ENCODE data around the gene CEP95.
"Not testable (repeated sequence)": the region's sequence is repeated elsewhere in the genome, so short reads cannot be mapped to it uniquely, and the experiment has no call there.

Gene CEP95

DNA sequence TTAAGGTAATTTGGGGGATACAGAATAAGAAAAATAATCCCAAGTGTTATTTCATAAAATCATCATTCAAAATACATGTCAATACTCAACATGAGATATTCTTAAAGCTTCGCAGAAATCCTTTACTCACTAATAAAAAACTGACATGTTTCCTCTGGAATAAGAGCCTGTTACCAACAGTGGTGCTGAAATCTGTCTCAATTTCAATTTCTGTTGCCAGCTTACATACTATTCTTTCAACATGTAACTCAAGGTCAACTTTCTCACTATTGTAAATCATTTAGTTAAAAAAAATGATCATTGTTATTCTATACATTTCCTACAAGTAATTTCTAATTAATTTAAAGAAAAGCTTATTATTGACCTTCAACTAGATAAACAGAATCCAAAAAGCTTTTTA lies 67.9 kb downstream of the CEP95 start:
- FAIRE-seq (no peak), DNase-seq (ENCODE audit: insufficient read length, low spot score) (no peak)
- TF ChIP-seq POLR2A (IDR thresholded peaks at IDR 0.05; ENCODE audit: low read depth, low read length) = no peak
- TF ChIP-seq PAX5 (IDR thresholded peaks at IDR 0.05; ENCODE audit: insufficient read depth, low read length, severe bottlenecking) = no peak
- TF ChIP-seq TAF1 (IDR thresholded peaks at IDR 0.05; ENCODE audit: low read depth, low read length) = no peak
- TF ChIP-seq SPI1 (IDR thresholded peaks at IDR 0.05; ENCODE audit: low read depth, low read length) = no peak
- no peak for TF ChIP-seq POU2F2 (IDR thresholded peaks at IDR 0.05; ENCODE audit: low read depth, low read length)

DNA sequence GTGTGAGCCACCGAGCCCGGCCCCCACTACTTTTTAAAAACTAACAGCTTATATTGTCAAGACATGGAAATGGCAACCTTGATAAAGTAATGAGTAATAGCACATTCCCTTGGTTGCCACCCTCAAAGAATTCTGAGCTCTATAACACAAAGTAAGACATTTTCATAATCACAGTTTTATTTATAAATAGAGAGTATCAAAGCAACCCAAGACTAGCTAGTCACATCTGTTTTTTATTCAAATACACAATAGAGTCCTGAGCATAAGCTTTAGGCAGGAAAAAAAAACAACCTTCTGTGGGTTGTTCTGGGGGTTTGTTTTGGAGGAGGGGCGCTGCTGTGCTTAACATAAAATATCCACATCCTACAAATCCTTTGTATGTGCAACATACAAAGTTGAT lies 68.7 kb downstream of the CEP95 start:
- TF ChIP-seq SPI1 (IDR thresholded peaks at IDR 0.05; ENCODE audit: low read depth, low read length) = no peak
- TF ChIP-seq POLR2AphosphoS5 (IDR thresholded peaks at IDR 0.05; ENCODE audit: low read depth, low read length) = no peak
- TF ChIP-seq PAX5 (IDR thresholded peaks at IDR 0.05; ENCODE audit: insufficient read depth, low read length, severe bottlenecking) = no peak
- TF ChIP-seq TAF1 (IDR thresholded peaks at IDR 0.05; ENCODE audit: low read depth, low read length) = no peak
- no peak for TF ChIP-seq POLR2A (IDR thresholded peaks at IDR 0.05; ENCODE audit: low read depth, low read length)
- no peak for TF ChIP-seq POU2F2 (IDR thresholded peaks at IDR 0.05; ENCODE audit: low read depth, low read length)
- FAIRE-seq (no peak), DNase-seq (ENCODE audit: insufficient read length, low spot score) (no peak)

DNA sequence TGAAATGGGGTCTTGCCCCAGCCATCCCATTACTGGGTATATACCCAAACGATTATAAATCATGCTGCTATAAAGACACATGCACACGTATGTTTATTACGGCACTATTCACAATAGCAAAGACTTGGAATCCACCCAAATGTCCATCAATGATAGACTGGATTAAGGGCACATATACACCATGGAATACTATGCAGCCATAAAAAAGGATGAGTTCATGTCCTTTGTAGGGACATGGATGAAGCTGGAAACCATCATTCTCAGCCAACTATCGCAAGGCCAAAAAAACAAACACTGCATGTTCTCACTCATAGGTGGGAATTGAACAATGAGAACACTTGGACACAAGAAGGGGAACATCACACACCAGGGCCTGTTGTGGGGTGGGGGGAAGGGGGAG lies 70.2 kb downstream of the CEP95 start:
- not testable (repeated sequence) for FAIRE-seq; DNase-seq (ENCODE audit: insufficient read length, low spot score)

DNA sequence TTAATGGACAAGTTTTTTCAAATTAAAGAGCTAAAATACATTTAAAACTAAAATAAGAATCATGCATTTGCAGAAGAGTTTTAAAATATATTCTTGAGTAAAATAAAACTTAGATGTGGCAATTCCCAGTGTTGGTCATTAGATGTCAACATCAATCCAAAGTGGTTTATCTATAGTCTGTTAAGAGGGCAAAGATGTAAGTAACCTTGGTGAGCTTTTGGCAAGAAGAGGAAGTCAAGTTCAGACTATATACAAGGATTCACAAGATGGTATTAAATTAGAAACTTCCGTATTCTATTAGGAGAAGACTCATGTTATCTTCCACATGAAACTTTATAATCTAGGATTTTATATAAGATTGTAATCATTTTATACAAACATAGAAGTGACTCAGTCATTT lies 73.1 kb downstream of the CEP95 start:
- DNase-seq (ENCODE audit: insufficient read length, low spot score) = no peak
- no peak for FAIRE-seq
- no peak for TF ChIP-seq POLR2A (IDR thresholded peaks at IDR 0.05; ENCODE audit: low read depth, low read length)
- no peak for TF ChIP-seq POU2F2 (IDR thresholded peaks at IDR 0.05; ENCODE audit: low read depth, low read length)
- no peak for TF ChIP-seq TAF1 (IDR thresholded peaks at IDR 0.05; ENCODE audit: low read depth, low read length)
- 0 out of 2 replicates have a peak, but pooled peaks have one; percentile 7 for TF ChIP-seq SPI1 (IDR thresholded peaks at IDR 0.05; ENCODE audit: low read depth, low read length)
- TF ChIP-seq POLR2AphosphoS5 (IDR thresholded peaks at IDR 0.05; ENCODE audit: low read depth, low read length) = no peak
- TF ChIP-seq PAX5 (IDR thresholded peaks at IDR 0.05; ENCODE audit: insufficient read depth, low read length, severe bottlenecking) = no peak

DNA sequence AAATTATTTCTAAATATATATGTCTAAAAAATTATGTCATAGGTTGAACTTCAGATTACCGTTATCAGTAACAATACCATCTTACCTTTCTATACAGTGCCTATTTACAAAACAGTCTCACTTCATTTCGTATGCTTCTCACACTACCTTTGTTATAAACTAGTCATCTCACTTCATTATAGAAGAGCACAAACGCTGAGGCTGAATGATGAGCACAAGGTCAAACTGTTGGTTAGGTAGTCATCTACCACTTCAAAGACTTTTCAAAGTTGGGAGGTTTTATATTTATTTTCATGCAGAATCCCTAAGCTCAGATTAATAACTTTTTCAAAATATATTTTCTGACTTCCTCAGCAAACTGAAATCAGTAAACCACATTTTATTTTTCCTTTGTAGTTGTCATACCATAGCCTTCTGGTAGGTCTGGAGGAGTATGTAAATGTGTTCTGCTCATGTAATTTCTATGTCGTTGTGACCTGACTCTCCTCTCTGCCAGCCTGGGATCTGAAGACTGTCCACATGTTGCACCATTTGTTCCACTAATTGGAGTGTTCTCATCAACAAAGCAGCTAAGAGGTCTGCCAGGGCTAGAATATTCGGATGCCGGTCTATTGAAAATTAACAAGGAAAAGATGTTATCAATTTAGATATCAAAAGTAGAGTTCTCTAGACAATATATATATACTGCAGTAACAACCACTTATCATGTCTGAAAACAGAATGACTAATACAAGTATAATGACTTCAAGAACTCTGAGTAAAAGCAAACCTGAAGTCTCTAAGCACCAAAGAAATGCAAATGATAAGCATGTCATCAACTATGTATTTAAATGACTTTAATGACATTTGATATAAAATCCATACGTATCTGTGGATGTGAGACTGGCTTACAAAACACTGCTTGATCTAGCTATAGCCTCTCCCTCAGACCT lies 73.9 kb downstream of the CEP95 start:
- FAIRE-seq (no peak), DNase-seq (ENCODE audit: insufficient read length, low spot score) (no peak)
- peak; percentile 82 for TF ChIP-seq POU2F2 (IDR thresholded peaks at IDR 0.05; ENCODE audit: low read depth, low read length)
- no peak for TF ChIP-seq TAF1 (IDR thresholded peaks at IDR 0.05; ENCODE audit: low read depth, low read length)
- TF ChIP-seq SPI1 (IDR thresholded peaks at IDR 0.05; ENCODE audit: low read depth, low read length) = peak; percentile 36
- no peak for TF ChIP-seq PAX5 (IDR thresholded peaks at IDR 0.05; ENCODE audit: insufficient read depth, low read length, severe bottlenecking)

DNA sequence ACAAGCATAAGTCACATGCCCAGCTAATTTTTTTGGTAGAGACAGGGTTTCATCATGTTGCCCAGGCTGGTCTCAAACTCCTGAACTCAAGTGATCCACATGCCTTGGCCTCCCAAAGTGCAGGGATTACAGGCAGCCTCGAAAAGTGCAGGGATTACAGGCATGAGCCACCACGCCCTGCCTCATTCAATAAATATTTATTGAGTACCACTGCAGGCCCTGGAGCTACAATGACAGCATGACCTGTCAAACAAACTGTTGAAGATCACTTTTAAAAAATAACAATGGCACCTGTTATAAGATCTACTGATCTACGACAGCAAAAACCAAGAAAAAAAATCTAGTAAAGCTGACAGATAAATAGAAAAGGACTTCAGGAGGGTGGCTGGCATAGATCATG lies 76.3 kb downstream of the CEP95 start:
- DNase-seq (ENCODE audit: insufficient read length, low spot score) = no peak
- TF ChIP-seq SPI1 (IDR thresholded peaks at IDR 0.05; ENCODE audit: low read depth, low read length) = no peak
- TF ChIP-seq POLR2AphosphoS5 (IDR thresholded peaks at IDR 0.05; ENCODE audit: low read depth, low read length) = no peak
- no peak for TF ChIP-seq POU2F2 (IDR thresholded peaks at IDR 0.05; ENCODE audit: low read depth, low read length)
- TF ChIP-seq POLR2A (IDR thresholded peaks at IDR 0.05; ENCODE audit: low read depth, low read length) = no peak
- no peak for TF ChIP-seq TAF1 (IDR thresholded peaks at IDR 0.05; ENCODE audit: low read depth, low read length)
- TF ChIP-seq PAX5 (IDR thresholded peaks at IDR 0.05; ENCODE audit: insufficient read depth, low read length, severe bottlenecking) = no peak
- FAIRE-seq = no peak

DNA sequence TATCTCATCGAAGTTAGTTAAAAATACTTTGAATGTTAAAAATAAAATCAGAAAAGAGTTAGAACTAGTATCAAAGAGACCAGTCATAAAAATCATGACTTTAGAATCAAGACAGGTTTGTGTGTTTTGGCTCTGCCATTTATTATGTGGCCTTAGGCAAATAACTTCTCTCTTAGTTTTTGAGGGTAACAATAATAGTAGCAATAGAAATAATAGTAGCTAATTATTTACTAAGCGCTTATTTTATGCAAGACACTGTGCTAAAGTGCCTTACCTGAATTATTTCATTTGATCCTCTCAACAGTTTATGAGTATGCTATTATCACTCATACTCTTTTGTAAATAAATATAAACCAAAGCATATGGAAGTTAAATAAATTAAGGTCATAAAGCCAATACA lies 78.4 kb downstream of the CEP95 start:
- TF ChIP-seq PAX5 (IDR thresholded peaks at IDR 0.05; ENCODE audit: insufficient read depth, low read length, severe bottlenecking) = no peak
- no peak for TF ChIP-seq SPI1 (IDR thresholded peaks at IDR 0.05; ENCODE audit: low read depth, low read length)
- TF ChIP-seq TAF1 (IDR thresholded peaks at IDR 0.05; ENCODE audit: low read depth, low read length) = no peak
- TF ChIP-seq POLR2A (IDR thresholded peaks at IDR 0.05; ENCODE audit: low read depth, low read length) = no peak
- no peak for TF ChIP-seq POU2F2 (IDR thresholded peaks at IDR 0.05; ENCODE audit: low read depth, low read length)
- TF ChIP-seq POLR2AphosphoS5 (IDR thresholded peaks at IDR 0.05; ENCODE audit: low read depth, low read length) = no peak
- no peak for FAIRE-seq

More for the DNA sequence above, 78.4 kb downstream of the CEP95 start:
- no peak for DNase-seq (ENCODE audit: insufficient read length, low spot score)
